GM12878 (cell line): ENCODE results near the gene LONP1. TPM values are rescaled to one million over a fixed set of nuclear protein-coding genes. Genes with fewer than 3 reads are reported as not detected.

Experiments used
- BHLHE40 ChIP-seq, 2 experiments: fragments of 450-650 bp in 1 of 2; IDR thresholded peaks; 2 replicates each; pipeline ENCODE4 v1.6.1; 2011 to 2017; ENCODE audit warnings: low read depth in 2 of 2, borderline replicate concordance in 1 of 2, improper control_type of control experiment in 1 of 2, low read length in 1 of 2, mild to moderate bottlenecking in 1 of 2
- BMI1 ChIP-seq: fragments of 450-650 bp; IDR thresholded peaks from 2 replicates; pipeline ENCODE4 v1.6.1; 2016; ENCODE audit warnings: mild to moderate bottlenecking, moderate library complexity, borderline replicate concordance
- CBFB ChIP-seq: IDR thresholded peaks from 2 replicates; pipeline ENCODE4 v1.6.1; 2016; ENCODE audit warnings: antibody characterized with exemption, low read depth
- CHD2 ChIP-seq: IDR thresholded peaks from 2 replicates; pipeline ENCODE4 v1.6.1; 2011; ENCODE audit warnings: low read depth, low read length, improper control_type of control experiment, borderline replicate concordance
- CREM ChIP-seq: IDR thresholded peaks from 2 replicates; pipeline ENCODE4 v1.6.1; 2014; ENCODE audit warnings: antibody characterized with exemption, low read depth
- DPF2 ChIP-seq: fragments of 450-650 bp; IDR thresholded peaks from 2 replicates; pipeline ENCODE4 v1.6.1; 2017; ENCODE audit warnings: mild to moderate bottlenecking
- EZH2 ChIP-seq: IDR thresholded peaks from 2 replicates; pipeline ENCODE4 v1.6.1; 2012; ENCODE audit warnings: low read depth, mild to moderate bottlenecking, control low read depth, inconsistent platforms, low read length, borderline replicate concordance; ENCODE audit not compliant: control insufficient read depth
- JUNB ChIP-seq: IDR thresholded peaks from 2 replicates; pipeline ENCODE4 v1.6.1; 2016; ENCODE audit warnings: antibody characterized with exemption, mild to moderate bottlenecking
- KLF5 ChIP-seq: fragments of 450-650 bp; IDR thresholded peaks from 2 replicates; pipeline ENCODE4 v1.6.1; 2014; ENCODE audit warnings: mild to moderate bottlenecking; ENCODE audit not compliant: partially characterized antibody
- MXI1 ChIP-seq: fragments of 150-350 bp; IDR thresholded peaks from 2 replicates; pipeline ENCODE4 v1.6.1; 2011; ENCODE audit warnings: low read depth, mild to moderate bottlenecking, inconsistent platforms, low read length, improper control_type of control experiment
- MYC ChIP-seq: IDR thresholded peaks from 2 replicates; pipeline ENCODE4 v1.6.1; 2011; ENCODE audit warnings: mild to moderate bottlenecking, low read length, moderate library complexity, inconsistent platforms; ENCODE audit not compliant: insufficient read depth, insufficient replicate concordance, insufficient read length, severe bottlenecking
- PAX5 ChIP-seq: IDR thresholded peaks from 2 replicates; pipeline ENCODE4 v1.6.1; 2011; ENCODE audit warnings: low read depth, low read length, borderline replicate concordance
- SRF ChIP-seq, 2 experiments: IDR thresholded peaks; 2 replicates each; pipeline ENCODE4 v1.6.1; 2011; ENCODE audit warnings: low read depth in 2 of 2, low read length in 2 of 2, mild to moderate bottlenecking in 1 of 2, moderate library complexity in 1 of 2
- STAT1 ChIP-seq: fragments of 450-650 bp; conservative IDR thresholded peaks from 2 replicates; pipeline ENCODE4 v1.6.1; 2014; ENCODE audit warnings: antibody characterized with exemption, mild to moderate bottlenecking
- TCF12 ChIP-seq: IDR thresholded peaks from 2 replicates; pipeline ENCODE4 v1.6.1; 2011; ENCODE audit warnings: low read depth, mild to moderate bottlenecking, low read length
- polyA plus RNA-seq, 11 experiments: library from polyadenylated mRNA; depleted of rRNA in 4 of 11; unstranded in 6 of 11; stranded (reverse) in 5 of 11; fragments of >200 nt; fragmentation: Nextera tagmentation in 4 of 11; fragmentation: Illumina TruSeq in 1 of 11; extraction: Ambion mirVana in 4 of 11; extraction: Trizol in 1 of 11; gene quantifications; 1 replicate in 1 of 11; 2 replicates in 10 of 11; pipeline versions ENCODE4 v1.2.1 to v1.2.3, GENCODE V29; 2011 to 2016; ENCODE audit warnings: inconsistent platforms in 2 of 11, missing spikeins in 2 of 11, low read depth in 1 of 11
- total RNA-seq, 4 experiments: library from RNA; depleted of rRNA in 3 of 4; stranded (reverse); fragments of >200 nt in 3 of 4; fragmentation: Illumina TruSeq in 1 of 4; extraction: Trizol in 1 of 4; gene quantifications; 2 replicates each; pipeline versions ENCODE4 v1.2.1 to v1.2.3, GENCODE V29; 2013 to 2021
- TF ChIP-seq, protein P1 (sequence below): fragments of 450-650 bp; IDR thresholded peaks from 2 replicates; pipeline ENCODE4 v1.6.1; 2017; ENCODE audit warnings: borderline replicate concordance
- TF ChIP-seq, protein P2 (sequence below): IDR thresholded peaks from 2 replicates; pipeline ENCODE4 v1.6.1; 2011; ENCODE audit warnings: low read depth, mild to moderate bottlenecking, low read length, moderate library complexity, borderline replicate concordance; ENCODE audit errors: extremely low read depth
- TF ChIP-seq, protein P3 (sequence below): fragments of 450-650 bp; conservative IDR thresholded peaks from 2 replicates; pipeline ENCODE4 v1.6.1; 2017; ENCODE audit warnings: mild to moderate bottlenecking, moderate library complexity
- TF ChIP-seq, protein P4 (sequence below): fragments of 450-650 bp; IDR thresholded peaks from 2 replicates; pipeline ENCODE4 v1.6.1; 2018; ENCODE audit warnings: borderline replicate concordance, mild to moderate bottlenecking; ENCODE audit not compliant: partially characterized antibody
- TF ChIP-seq, protein P5 (sequence below): fragments of 450-650 bp; IDR thresholded peaks from 2 replicates; pipeline ENCODE4 v1.6.1; 2017; ENCODE audit warnings: mild to moderate bottlenecking

LONP1 gene
- total and polyA plus RNA-seq, 10 of the 15 experiments (the other 5 are each of a cell fraction or from before 2014, with no cell fraction given), result 0.61 to 136 (median 59.5) TPM

DNA sequence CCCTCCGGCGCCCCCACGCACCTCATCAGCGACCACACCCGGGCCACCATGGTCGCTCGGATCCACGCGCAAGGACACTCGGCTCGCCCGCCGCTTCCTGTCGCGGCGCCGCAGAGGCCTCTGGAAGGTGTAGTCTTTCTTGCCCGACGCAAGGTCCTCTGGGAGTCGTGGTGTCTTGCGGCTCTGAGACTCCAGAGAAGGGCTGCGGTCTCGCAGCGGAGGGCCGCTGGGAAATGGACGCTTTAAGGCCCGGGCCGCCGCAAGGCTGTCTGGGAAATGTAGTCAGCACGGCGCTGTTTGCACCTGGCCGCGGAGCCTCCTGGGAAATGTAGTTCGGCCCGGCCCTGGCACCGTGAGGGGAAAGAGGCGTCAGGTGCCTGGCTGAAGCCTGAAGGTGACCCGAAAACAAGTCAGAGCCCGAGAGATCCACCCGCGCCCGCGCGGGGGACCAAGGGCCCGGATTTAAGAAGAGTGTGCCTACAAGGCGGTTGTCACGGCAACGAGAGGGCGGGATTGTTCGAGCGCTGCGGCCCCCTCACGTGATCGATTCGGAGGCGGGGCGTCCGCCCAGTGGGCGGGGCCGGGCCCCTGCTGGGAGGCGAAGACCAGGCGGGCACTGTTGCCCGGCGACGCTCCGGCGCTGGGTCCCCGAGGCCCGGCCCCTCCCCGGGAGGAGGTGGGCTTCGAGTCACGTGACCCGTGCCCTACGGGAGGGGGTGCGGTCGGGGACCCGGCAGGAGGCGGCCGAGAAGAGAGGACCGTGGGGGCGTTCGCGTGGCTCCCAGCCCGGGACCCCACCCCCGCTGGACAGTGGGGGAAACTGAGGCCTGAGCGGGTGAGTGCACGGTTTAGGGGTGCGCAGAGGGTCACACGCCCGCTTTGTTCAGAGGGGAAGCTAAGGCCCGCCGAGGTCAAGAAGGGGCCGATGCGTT is 39.2 kb downstream of the LONP1 start, which contains the start of the genes HSD11B1L and MICOS13 (continued):
- TF ChIP-seq, protein P1, sequence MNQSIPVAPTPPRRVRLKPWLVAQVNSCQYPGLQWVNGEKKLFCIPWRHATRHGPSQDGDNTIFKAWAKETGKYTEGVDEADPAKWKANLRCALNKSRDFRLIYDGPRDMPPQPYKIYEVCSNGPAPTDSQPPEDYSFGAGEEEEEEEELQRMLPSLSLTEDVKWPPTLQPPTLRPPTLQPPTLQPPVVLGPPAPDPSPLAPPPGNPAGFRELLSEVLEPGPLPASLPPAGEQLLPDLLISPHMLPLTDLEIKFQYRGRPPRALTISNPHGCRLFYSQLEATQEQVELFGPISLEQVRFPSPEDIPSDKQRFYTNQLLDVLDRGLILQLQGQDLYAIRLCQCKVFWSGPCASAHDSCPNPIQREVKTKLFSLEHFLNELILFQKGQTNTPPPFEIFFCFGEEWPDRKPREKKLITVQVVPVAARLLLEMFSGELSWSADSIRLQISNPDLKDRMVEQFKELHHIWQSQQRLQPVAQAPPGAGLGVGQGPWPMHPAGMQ, result 0 out of 2 replicates have a peak, but pooled peaks have one; percentile 24
- TF ChIP-seq CHD2, result peak; percentile 77
- peak; percentile 24; the same call in 1 of the 2 replicates for TF ChIP-seq DPF2
- TF ChIP-seq BMI1, result peak; percentile 99
- peak; percentile 84 for TF ChIP-seq CBFB
- peak; percentile 82 to 97 for TF ChIP-seq BHLHE40 (IDR thresholded peaks at IDR 0.05; ENCODE audit: borderline replicate concordance in 1 of 2, low read depth in 2 of 2, low read length in 1 of 2)
- TF ChIP-seq, protein P2, sequence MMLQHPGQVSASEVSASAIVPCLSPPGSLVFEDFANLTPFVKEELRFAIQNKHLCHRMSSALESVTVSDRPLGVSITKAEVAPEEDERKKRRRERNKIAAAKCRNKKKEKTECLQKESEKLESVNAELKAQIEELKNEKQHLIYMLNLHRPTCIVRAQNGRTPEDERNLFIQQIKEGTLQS, result peak; percentile 88
- TF ChIP-seq, protein P3, sequence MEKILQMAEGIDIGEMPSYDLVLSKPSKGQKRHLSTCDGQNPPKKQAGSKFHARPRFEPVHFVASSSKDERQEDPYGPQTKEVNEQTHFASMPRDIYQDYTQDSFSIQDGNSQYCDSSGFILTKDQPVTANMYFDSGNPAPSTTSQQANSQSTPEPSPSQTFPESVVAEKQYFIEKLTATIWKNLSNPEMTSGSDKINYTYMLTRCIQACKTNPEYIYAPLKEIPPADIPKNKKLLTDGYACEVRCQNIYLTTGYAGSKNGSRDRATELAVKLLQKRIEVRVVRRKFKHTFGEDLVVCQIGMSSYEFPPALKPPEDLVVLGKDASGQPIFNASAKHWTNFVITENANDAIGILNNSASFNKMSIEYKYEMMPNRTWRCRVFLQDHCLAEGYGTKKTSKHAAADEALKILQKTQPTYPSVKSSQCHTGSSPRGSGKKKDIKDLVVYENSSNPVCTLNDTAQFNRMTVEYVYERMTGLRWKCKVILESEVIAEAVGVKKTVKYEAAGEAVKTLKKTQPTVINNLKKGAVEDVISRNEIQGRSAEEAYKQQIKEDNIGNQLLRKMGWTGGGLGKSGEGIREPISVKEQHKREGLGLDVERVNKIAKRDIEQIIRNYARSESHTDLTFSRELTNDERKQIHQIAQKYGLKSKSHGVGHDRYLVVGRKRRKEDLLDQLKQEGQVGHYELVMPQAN, result peak; percentile 77
- peak; percentile 96 for TF ChIP-seq CREM
- peak; percentile 91 for TF ChIP-seq KLF5
- TF ChIP-seq MYC, result peak; percentile 13
- TF ChIP-seq, protein P4, sequence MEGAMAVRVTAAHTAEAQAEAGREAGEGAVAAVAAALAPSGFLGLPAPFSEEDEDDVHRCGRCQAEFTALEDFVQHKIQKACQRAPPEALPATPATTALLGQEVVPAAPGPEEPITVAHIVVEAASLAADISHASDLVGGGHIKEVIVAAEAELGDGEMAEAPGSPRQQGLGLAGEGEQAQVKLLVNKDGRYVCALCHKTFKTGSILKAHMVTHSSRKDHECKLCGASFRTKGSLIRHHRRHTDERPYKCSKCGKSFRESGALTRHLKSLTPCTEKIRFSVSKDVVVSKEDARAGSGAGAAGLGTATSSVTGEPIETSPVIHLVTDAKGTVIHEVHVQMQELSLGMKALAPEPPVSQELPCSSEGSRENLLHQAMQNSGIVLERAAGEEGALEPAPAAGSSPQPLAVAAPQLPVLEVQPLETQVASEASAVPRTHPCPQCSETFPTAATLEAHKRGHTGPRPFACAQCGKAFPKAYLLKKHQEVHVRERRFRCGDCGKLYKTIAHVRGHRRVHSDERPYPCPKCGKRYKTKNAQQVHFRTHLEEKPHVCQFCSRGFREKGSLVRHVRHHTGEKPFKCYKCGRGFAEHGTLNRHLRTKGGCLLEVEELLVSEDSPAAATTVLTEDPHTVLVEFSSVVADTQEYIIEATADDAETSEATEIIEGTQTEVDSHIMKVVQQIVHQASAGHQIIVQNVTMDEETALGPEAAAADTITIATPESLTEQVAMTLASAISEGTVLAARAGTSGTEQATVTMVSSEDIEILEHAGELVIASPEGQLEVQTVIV, result peak; percentile 53
- TF ChIP-seq JUNB, result no peak
- TF ChIP-seq STAT1, result peak; percentile 51; the same call in 1 of the 2 replicates
- TF ChIP-seq EZH2, result no peak
- 0 out of 2 replicates have a peak, but pooled peaks have one; percentile 45 for TF ChIP-seq PAX5
- TF ChIP-seq, protein P5, sequence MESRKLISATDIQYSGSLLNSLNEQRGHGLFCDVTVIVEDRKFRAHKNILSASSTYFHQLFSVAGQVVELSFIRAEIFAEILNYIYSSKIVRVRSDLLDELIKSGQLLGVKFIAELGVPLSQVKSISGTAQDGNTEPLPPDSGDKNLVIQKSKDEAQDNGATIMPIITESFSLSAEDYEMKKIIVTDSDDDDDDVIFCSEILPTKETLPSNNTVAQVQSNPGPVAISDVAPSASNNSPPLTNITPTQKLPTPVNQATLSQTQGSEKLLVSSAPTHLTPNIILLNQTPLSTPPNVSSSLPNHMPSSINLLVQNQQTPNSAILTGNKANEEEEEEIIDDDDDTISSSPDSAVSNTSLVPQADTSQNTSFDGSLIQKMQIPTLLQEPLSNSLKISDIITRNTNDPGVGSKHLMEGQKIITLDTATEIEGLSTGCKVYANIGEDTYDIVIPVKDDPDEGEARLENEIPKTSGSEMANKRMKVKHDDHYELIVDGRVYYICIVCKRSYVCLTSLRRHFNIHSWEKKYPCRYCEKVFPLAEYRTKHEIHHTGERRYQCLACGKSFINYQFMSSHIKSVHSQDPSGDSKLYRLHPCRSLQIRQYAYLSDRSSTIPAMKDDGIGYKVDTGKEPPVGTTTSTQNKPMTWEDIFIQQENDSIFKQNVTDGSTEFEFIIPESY, result no peak; the same call in 1 of the 2 replicates
- TF ChIP-seq TCF12, result peak; percentile 80
- TF ChIP-seq SRF (IDR thresholded peaks at IDR 0.05; ENCODE audit: low read depth in 2 of 2, low read length in 2 of 2), result peak in 1 of 2 experiments; percentile 70; a peak in 2 of 4 replicates
- TF ChIP-seq MXI1, result peak; percentile 68
